HL-60 (cell line): ENCODE results near the gene CD300LF.

Source experiments
- CTCF ChIP-seq: IDR thresholded peaks from one replicate; pipeline ENCODE4 v1.5.1; 2011; ENCODE audit warnings: low read length, control low read depth, inconsistent platforms; ENCODE audit not compliant: insufficient read depth
- GABPA ChIP-seq: IDR thresholded peaks from 2 replicates; pipeline ENCODE4 v1.6.1; 2012; ENCODE audit warnings: low read depth
- POLR2AphosphoS5 ChIP-seq: IDR thresholded peaks from 2 replicates; pipeline ENCODE4 v1.6.1; 2012; ENCODE audit warnings: low read depth
- REST ChIP-seq: IDR thresholded peaks from 2 replicates; pipeline ENCODE4 v1.6.1; 2012; ENCODE audit warnings: low read depth; ENCODE audit not compliant: insufficient replicate concordance
- SPI1 ChIP-seq: IDR thresholded peaks from 2 replicates; pipeline ENCODE4 v1.6.1; 2012; ENCODE audit warnings: low read depth, mild to moderate bottlenecking, borderline replicate concordance

GRCh38 chr17:74659889-74660288 is 52.8 kb downstream of the CD300LF start:
- no peak for TF ChIP-seq CTCF
- TF ChIP-seq POLR2AphosphoS5 = no peak
- TF ChIP-seq SPI1 = no peak
- TF ChIP-seq GABPA = no peak
- TF ChIP-seq REST = no peak
